GOT3 (cell line): ENCODE data around the gene ZNF445.
"Not testable (repeated sequence)": the region's sequence is repeated elsewhere in the genome, so short reads cannot be mapped to it uniquely, and the experiment has no call there.

Source experiments
- DNase-seq: peaks from one replicate; lab custom pipeline; 2025; ENCODE audit warnings: mixed read lengths; lab: John Stamatoyannopoulos, UW

ZNF445 gene

DNA sequence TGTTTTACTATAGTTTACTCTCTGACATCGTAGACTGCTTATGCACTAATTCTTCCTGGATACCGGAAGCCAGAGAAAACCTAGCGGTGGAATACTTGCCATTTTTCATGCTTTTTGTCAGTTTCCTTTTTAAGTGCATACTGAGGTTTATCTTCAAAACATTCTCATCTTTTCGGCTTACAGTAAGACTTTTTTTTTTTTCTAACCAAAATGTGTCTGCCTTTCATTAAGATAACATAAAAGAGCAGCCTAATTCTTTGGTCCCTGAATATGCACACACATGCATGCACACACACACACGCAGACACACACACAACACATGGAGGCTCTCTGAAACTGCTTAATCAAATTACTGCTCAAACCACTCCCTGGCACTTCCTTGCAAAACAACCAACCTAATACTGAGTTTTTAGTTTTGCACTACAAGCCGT lies 1.3 kb downstream of the ZNF445 start:
- DNase-seq = no peak

DNA sequence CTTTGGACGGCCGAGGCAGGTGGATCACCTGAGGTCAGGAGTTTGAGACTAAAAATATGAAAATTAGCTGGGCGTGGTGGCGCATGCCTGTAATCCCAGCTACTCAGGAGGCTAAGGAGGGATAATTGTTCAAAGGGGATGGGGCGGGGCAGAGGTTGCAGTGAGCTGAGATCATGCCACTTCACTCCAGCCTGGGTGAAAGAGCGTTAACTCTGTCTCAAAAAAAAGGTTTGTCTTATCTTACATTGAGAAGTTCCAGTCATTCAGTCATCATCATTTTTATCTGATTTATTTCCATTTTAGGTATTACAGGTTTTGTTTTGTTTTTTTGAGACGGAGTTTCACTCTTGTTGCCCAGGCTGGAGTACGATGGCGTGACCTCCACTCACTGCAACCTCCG lies 2.6 kb downstream of the ZNF445 start:
- not testable (repeated sequence) for DNase-seq

- DNase-seq = no peak
Observed at GRCh38 chr3:44470430-44470829, 7.0 kb downstream of the ZNF445 start.

DNA sequence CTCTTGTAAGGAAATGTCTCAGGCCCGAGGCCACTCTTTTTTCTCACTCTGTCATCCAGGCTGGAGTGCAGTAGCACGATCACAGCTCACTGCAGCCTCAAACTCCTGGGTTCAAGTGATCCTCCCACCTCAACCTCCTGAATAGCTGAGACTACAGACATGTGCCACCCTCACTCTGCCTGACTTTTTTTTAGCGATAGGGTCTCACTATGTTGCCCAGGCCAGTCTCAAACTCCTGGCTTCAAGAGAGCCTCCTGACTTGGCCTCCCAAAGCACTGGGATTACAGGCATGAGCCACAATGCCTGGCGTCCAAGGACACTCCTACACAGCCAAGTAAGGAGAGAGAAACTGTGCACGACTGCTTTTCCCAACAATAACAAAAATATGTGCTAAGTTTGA lies 7.6 kb downstream of the ZNF445 start:
- no peak for DNase-seq

GRCh38 chr3:44468572-44469520 lies 8.6 kb downstream of the ZNF445 start:
- DNase-seq = no peak

- not testable (repeated sequence) for DNase-seq
Observed at GRCh38 chr3:44468099-44468537, 9.4 kb downstream of the ZNF445 start.

DNA sequence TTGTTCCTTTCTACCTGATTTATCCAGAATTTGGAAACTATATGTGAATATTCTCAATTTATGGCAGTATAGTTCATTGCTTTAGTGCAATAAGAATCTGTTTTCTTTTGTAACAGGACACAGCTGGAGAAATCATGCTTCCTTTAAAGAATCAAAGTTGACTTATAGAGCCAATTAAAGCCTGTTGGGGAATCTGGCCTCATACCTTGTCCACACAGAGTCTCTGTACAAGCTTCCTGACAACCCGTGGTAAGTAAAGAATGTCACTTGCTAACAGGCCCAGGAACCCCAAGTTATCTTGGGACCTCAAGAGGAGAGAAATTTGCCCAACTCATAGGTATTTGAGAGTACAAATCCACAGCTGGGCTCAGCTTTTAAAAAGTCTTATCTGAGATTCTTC lies 10.2 kb downstream of the ZNF445 start:
- DNase-seq = no peak

- DNase-seq = not testable (repeated sequence)
Observed at GRCh38 chr3:44464920-44465319, 12.6 kb downstream of the ZNF445 start.

DNA sequence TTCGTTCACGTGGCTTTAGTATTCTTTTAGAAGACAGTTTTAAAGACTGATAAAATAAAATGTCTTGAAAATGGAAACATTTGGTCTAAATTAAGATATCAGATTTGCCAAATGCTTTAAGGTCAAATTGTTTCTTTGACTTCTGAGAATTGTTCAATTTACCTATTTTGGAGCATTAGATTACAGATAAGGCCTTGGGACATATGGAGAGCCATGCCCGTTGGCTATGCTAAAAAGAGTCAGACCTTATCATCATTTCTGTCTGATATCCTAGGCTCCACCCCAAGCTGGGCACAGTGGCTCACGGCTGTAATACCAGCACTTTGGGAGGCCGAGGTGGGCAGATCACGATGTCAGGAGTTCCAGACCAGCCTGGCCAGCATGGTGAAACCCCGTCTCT lies 13.0 kb downstream of the ZNF445 start:
- no peak for DNase-seq

DNA sequence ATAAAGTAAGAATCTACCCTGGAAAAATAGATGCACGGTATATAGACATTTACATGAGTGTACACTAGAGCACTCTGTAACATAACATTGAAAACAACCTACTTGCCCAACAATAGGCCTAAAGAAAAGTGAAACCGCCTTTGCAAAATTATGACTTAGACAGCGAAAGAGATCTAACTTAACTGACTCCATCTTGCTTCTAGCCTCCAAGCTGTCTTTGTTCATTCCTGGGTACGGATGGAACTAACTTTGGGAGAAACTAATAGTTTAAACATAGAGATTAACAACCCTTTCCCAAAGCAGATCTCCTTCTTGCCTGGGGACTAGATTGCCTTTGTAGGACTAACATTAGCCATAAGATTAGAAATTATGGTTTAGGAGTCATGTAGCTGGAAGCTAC lies 17.4 kb downstream of the ZNF445 start:
- not testable (repeated sequence) for DNase-seq

GRCh38 chr3:44455318-44455717 lies 22.2 kb downstream of the ZNF445 start:
- no peak for DNase-seq

GRCh38 chr3:44454258-44454657 lies 23.2 kb downstream of the ZNF445 start:
- DNase-seq = no peak

- DNase-seq = no peak
Observed at GRCh38 chr3:44451441-44451840, 26.0 kb downstream of the ZNF445 start.

DNA sequence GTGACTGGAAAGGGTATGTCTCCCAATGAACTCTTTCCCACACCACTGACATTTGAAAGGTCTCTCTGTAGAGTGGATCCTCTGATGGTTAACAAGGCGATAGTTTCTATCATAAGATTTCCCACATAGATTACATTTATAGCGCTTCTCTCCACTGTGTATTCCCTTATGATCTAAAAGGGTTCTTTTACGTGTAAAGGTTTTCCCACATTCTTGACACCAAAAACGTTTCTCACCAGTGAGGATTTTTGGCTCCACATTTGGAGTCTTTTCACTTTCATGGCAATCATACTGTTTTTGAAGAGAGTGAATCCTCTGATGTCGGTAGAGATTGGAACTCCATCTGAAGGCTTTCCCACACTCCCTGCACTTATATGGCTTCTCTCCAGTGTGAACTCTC lies 30.5 kb downstream of the ZNF445 start:
- no peak for DNase-seq

DNA sequence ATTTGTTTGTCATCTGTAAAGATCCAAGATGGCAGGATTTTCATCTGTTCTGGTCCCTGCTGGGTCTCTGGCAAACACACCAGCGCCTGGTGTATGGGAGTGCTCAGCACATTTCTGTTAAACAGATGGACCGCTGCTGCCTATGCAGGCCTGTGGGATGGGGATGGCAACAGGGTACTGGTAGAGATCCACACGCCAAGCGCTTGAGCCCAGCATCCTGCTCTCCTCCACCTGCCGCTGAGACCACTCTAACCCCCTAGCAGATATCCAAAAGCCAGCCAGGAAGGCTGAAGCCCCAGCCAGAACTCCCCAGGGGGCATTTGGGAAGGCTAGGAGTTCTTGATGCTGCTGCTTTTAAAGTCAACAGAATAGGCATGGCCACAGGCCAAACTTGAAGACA lies 31.7 kb downstream of the ZNF445 start:
- no peak for DNase-seq

GRCh38 chr3:44444896-44445691 lies 32.4 kb downstream of the ZNF445 start:
- no peak for DNase-seq

- no peak for DNase-seq
Observed at GRCh38 chr3:44444437-44444836, 33.0 kb downstream of the ZNF445 start.

DNA sequence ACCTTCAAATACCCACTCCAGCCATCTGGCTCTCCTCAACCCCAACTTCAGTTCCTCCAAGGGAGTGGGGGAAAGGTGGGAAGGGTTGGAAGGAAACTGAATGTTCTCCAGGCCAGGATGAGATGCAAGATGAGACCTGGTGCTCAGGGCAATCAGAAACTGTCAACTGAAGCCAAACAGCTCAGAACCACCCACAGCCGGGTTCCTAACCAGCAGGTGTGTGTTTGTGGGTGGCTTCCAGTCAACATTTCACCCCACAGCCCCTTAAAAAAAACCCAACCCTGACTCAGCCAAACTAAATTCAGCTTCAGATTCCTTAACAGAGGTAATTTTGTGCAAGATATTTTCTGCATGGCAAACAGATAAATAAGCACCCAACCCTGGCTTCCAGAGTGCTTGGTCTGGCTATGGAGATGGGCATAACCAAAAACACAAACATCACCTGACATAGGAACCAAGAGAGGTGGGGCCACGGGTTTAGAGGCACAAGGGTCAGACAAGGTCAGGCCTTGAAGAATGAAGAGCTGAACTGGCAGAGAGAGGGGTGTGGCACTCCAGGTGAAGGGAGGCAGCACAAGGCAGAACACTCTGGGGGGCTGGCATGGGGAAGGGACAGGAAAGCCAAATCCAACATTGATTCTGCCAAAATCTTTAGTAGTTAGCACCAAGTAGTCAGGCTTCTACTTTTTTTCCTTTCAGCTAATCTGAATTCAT lies 34.7 kb downstream of the ZNF445 start:
- DNase-seq = no peak

DNA sequence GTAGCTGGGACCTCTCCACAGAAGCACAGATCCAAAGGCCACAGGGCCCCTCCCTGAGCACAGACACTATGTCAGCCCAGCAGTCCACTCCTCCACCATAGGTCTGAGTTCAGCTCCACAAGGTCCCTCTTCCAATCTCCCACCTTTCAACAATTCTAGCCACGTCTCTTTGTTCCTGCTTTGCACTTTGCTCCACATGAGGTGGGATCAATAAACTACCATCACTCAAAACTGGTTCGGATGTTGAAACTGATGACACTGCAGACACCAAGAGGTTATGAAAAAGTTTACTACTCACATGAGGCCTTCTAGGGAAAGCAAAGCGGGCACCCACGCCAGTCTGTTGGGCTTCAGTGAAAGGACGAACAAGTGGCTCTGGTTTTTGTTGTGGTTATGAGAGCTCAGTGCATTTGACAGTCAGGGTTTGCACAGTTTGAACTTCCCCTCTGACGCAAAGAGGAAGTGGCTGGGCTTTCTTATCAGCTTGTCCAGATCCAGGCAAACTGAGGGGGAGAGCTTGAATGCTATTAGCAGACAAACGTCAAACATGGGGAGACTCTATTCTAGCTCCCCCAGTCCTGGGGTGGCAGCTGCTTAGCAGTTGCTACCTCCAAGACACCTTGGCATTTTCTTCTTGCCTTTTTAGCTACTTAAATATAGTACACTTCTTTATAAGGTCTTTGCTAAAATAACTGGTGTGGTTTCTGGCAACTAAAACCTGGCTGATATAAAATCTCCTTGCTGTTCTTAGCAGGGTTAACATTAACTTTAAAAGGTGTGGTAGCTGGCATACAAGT lies 37.8 kb downstream of the ZNF445 start:
- DNase-seq = no peak

DNA sequence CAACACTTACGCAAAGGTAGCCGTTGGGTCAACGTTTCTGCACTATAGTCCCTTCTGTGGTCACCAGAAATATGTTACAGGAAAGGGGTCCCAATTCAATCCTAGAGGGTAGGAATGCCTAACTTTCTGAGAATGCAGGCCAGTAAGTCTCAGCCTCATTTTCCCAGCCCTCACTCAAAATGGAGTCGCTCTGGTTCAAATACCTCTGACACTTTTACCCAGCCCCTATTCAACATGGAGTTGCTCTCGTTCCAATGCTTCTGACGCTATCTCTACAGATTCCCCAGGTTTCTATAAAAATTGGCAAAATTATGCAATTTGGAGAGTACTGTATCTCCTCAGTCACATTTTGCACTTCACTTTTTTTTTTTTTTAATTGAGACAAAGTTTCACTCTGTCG lies 39.7 kb downstream of the ZNF445 start:
- DNase-seq = no peak

DNA sequence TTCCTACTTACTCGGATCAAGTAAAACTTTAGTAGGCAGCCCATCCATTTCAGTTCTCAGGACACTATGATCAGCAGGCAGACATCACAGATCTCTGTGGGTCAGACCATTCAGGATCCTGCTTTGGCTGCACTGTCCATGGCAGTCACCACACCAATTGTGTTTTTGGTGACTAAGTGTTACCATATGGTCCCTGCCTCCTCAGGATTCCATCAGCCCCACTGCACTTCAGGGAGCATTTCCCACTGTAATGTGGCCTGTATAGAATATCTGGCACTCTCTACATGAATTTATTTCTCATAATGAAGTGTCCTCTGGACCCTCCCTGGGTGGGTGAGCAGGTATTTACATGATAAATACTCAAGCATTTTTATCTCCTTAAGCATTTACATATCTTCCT lies 41.3 kb downstream of the ZNF445 start:
- no peak for DNase-seq
